Measurements from ENCODE around the gene NPAS3. TPM values are rescaled to one million over a fixed set of nuclear protein-coding genes. Genes with fewer than 3 reads are reported as not detected.

The NPAS3 gene
- polyA plus RNA-seq, 3 donors: 8.6 to 10.2 (median 10.2) TPM

GRCh38 chr14:33755358-33755757 lies 816.7 kb downstream of the NPAS3 start:
- no peak for DNase-seq (ENCODE audit: low read depth in 3 of 3, low spot score in 2 of 3)

DNA sequence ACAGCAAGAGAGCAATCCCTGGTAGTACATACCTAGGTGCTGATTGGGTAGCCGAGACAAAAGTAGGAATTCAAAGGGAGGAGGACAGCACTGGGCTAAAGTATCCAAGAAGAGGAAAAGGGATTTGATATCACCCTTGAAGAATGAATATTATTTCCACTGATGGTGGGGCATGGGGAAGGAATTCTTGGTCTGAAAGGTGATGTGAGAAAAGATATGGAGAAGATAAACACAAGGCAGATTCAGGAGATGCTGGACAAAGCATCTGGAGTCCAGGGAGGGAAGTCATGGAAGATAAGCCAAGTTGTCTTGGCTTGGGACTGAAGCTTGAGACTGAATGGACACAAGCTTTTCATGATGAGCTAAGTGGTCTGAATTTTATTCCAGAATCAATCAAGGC lies 818.2 kb downstream of the NPAS3 start:
- no peak for DNase-seq (ENCODE audit: low read depth in 3 of 3, low spot score in 2 of 3)

DNA sequence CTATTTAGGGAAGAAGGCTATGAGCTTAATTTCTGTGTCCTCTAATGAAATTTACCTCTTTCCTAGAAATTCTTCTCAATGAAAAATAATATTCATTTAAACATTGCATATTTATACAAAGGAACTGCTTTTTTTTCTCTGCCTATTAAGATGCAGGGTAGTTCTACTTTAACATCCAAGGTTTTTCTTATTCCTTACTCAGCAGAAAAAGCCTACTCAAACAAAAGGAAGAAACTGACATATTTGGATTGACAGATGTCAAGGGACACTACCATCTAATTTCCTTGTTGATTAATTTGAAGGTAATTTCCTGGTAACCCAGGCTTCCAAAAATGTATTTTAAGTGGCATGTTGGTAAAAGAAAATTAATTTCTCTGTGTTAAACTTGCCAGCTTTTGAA lies 819.9 kb downstream of the NPAS3 start:
- DNase-seq (ENCODE audit: low read depth in 3 of 3, low spot score in 2 of 3): no peak

DNA sequence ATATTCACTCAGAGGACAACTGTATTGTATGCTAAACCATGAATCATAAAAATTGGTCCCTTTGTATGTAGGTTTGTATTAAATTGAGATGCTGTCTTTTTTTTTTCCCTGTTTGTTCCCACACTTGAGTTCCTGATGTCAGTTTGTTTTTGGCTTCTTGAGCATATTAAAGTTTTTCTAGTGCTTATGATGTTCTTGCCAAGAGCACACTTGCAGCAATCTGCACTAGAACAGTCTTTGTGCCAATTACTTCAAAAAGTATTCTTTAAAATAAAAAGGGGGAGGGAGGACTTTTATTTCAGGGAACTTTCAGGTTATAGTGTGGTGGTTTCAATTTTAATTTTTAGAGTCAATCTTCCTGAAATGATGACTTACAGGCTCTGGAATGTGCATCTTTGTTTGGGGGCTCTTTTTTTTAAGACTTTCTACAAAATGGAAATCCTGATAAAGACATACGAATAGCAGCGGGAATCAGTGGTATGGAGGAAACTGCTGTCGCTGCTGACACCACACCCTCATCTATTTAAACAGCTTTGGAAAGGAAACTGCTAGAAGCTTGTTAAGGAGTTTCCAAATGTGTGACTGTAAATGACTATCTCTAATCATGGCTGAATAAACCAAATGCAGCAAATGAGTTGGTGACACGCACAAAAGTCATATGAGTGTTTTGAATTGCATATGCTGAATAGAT lies 823.6 kb downstream of the NPAS3 start:
- no peak for DNase-seq (ENCODE audit: low read depth in 3 of 3, low spot score in 2 of 3)

- DNase-seq (ENCODE audit: low read depth in 3 of 3, low spot score in 2 of 3): peak in 1 of 3 donors; percentile 15
Observed at GRCh38 chr14:33764876-33765650, 826.4 kb downstream of the NPAS3 start.

GRCh38 chr14:33767586-33768457 lies 829.1 kb downstream of the NPAS3 start:
- DNase-seq (ENCODE audit: low read depth in 3 of 3, low spot score in 2 of 3): no peak

GRCh38 chr14:33768458-33768830 lies 829.8 kb downstream of the NPAS3 start:
- no peak for DNase-seq (ENCODE audit: low read depth in 3 of 3, low spot score in 2 of 3)

DNA sequence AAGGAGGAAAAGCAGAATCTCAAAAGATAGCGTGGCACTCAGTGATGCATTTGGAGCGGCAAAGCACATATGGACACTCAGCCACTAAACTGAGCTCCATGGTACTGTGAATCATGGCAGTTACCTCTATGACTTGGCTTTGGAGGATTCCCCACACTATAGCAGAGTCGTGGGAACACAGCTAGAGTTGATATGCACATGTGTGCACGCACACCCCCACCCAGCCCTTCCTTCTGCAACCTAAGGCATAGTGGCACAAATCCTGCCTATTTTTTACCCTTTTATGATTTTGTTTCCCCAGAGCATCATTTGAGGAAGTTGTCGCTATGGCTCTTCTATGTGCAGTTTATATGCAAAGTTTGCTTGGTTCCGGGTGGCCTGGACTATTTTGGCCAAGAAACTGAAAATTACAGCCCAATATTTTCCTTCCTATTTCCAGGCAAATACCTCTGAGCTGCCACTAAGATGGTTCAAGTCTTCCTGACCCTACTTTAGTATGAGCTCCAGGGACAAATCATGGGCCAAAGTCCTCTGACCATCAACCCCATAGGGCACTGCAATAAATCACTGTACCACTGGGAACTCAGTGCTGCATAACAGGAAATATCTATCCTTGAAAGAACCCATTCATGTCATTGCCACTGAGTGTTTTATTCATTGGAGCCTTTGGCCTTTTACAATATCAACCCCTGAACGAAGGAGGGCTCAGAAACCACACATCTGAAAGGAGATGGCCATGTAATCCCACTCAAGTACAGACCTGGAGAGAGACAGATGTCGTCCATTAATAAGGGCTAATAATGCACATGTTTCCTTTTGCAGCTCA lies 834.7 kb downstream of the NPAS3 start:
- DNase-seq (ENCODE audit: low read depth in 3 of 3, low spot score in 2 of 3): no peak

DNA sequence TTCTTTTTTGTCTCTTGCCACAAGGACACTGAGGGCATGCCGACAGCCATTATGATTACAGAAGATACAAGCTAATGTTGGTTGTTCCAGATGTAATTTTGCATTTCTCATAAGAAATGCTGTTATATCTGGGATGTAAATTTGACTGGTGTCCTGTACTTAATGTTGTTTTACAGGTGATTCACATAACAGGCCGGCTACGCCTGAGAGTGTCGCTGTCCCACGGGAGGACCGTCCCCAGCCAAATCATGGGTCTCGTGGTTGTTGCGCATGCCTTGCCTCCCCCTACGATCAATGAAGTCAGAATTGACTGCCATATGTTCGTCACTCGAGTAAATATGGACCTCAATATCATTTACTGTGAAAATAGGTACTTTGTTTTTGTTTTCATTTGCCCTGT lies 835.5 kb downstream of the NPAS3 start:
- DNase-seq (ENCODE audit: low read depth in 3 of 3, low spot score in 2 of 3): no peak

GRCh38 chr14:33774723-33775470 lies 836.2 kb downstream of the NPAS3 start:
- no peak for DNase-seq (ENCODE audit: low read depth in 3 of 3, low spot score in 2 of 3)

GRCh38 chr14:33776871-33777270 lies 838.2 kb downstream of the NPAS3 start:
- DNase-seq (ENCODE audit: low read depth in 3 of 3, low spot score in 2 of 3): no peak

- no peak for DNase-seq (ENCODE audit: low read depth in 3 of 3, low spot score in 2 of 3)
Observed at GRCh38 chr14:33777681-33778080, 839.0 kb downstream of the NPAS3 start.

DNA sequence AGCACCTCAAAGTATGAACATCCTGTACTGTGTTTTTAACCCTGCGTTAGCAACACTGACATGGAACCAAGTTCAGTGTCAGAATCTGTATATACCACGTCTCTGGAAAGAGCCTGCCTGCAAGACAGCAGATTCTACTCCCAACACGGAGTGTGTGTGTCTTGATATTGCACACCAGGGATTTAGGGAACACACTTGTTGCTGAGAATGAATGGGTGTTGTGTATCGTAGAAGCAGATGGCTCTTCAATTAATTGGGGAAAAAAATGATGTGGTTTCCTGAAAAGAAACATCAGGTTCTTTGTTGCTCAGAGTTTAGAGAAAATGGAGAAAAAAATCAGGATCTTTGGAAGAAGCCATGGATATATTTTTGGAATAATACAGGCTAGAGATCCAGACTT lies 841.4 kb downstream of the NPAS3 start:
- DNase-seq (ENCODE audit: low read depth in 3 of 3, low spot score in 2 of 3): no peak

GRCh38 chr14:33781236-33781635 lies 842.6 kb downstream of the NPAS3 start:
- DNase-seq (ENCODE audit: low read depth in 3 of 3, low spot score in 2 of 3): no peak

DNA sequence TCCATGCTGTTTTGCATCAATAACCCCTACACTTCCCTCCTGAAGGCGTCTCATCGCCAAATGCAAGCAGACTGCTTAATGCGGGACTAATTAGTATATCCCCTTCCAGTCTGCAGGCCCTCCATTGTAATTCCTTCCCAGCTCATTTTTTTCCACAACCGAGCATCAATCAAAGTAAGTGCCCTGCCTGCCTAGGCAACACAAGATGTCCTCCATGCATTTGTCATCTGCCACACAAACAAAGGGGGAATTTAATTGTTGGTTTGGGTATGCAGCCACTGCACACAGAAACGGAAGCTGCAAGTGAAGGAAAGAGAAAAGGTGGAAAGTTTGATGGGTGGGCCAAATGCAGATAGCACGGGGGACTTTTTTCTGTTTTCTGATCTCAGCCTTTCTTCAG lies 844.2 kb downstream of the NPAS3 start:
- no peak for DNase-seq (ENCODE audit: low read depth in 3 of 3, low spot score in 2 of 3)

- DNase-seq (ENCODE audit: low read depth in 3 of 3, low spot score in 2 of 3): no peak
Observed at GRCh38 chr14:33786091-33786825, 847.6 kb downstream of the NPAS3 start.

DNA sequence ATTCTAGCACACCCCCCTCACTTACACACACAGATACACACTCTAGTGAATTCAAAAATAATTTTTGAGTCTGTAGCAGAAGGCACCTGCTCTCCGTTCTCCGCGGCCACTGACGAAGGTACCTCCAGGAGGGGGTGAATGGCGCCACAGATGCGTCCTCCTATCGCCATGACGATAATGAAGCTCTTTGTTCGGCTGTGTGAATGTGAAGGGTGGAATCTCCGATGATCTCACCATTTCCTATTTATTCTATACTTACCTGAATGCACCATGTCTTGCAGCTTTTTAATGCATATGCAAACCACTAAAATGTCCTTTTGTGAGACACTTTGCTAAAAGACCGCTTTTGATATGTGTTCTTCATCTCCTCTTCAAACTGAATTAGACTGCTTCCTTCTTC lies 849.5 kb downstream of the NPAS3 start:
- no peak for DNase-seq (ENCODE audit: low read depth in 3 of 3, low spot score in 2 of 3)

GRCh38 chr14:33790996-33791395 lies 852.3 kb downstream of the NPAS3 start:
- no peak for DNase-seq (ENCODE audit: low read depth in 3 of 3, low spot score in 2 of 3)
